Adipocyte (in vitro differentiated cells): Measurements from ENCODE around the gene HOOK2.
A peak's percentile ranks its signal among the peaks of the same experiment; 100 is the strongest.
"Not testable (repeated sequence)": the region's sequence is repeated elsewhere in the genome, so short reads cannot be mapped to it uniquely, and the experiment has no call there.

Experiments used
- DNase-seq: peaks from one replicate; pipeline ENCODE4 v3.0.0-alpha.2; 2015; ENCODE audit warnings: low read depth
- H3K27me3 ChIP-seq: replicated peaks from 2 replicates; pipeline ENCODE4 v1.7.0; 2013; ENCODE audit warnings: mild to moderate bottlenecking, low read length, moderate library complexity; ENCODE audit not compliant: control insufficient read depth, insufficient read depth
- H3K36me3 ChIP-seq: 2 replicates; pipeline ENCODE4 v1.7.0; 2013; ENCODE audit warnings: low read length, mild to moderate bottlenecking, moderate library complexity; ENCODE audit not compliant: control insufficient read depth, insufficient read depth, severe bottlenecking
- H3K4me1 ChIP-seq: 2 replicates; pipeline ENCODE4 v1.7.0; 2013; ENCODE audit warnings: mild to moderate bottlenecking, low read length, moderate library complexity; ENCODE audit not compliant: control insufficient read depth, insufficient read depth
- H3K4me3 ChIP-seq: 2 replicates; pipeline ENCODE4 v1.7.0; 2013; ENCODE audit warnings: mild to moderate bottlenecking, low read length, moderate library complexity
- H3K9ac ChIP-seq: 2 replicates; pipeline ENCODE4 v1.7.0; 2013; ENCODE audit warnings: mild to moderate bottlenecking, low read length, moderate library complexity
- H3K9me3 ChIP-seq: 2 replicates; pipeline ENCODE4 v1.7.0; 2013; ENCODE audit warnings: mild to moderate bottlenecking, low read length, moderate library complexity; ENCODE audit not compliant: control insufficient read depth

Gene HOOK2

DNA sequence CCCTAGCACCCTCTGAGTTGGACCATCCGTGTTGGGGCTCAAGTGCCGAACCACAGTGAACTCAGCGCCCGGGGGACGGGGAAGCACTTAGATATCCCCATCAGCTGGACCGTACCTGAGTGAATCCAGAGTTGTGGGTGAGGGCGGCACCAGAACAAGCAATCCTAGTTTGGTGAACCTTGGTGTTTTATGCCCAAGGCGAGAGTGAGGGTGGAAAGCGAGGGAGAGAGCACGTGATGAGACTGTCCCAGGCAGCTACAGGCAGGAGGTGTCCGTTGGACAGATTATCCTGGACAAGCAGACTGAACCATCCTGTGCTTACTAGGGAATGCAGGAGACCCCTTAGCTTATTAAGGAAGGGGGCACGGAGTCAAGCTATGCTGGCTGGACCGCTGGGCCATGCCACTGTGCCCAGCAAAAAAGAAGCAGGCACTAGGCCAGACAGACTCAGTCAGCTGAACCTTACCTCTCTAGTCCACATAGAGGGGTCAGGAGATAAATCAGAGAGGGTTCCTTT, 37.5 kb downstream of the HOOK2 start:
- Histone ChIP-seq H3K9ac (peak overlapping the region; percentile 93), H3K4me3 (peak overlapping the region; percentile 96), H3K27me3 (no peaks in the 10 kb centered on the region), H3K9me3 (no peaks in the 10 kb centered on the region), H3K4me1 (peaks cover 17% of the 10 kb centered on the region), H3K36me3 (peaks cover 11% of the 10 kb centered on the region)
- DNase-seq: no peak

DNA sequence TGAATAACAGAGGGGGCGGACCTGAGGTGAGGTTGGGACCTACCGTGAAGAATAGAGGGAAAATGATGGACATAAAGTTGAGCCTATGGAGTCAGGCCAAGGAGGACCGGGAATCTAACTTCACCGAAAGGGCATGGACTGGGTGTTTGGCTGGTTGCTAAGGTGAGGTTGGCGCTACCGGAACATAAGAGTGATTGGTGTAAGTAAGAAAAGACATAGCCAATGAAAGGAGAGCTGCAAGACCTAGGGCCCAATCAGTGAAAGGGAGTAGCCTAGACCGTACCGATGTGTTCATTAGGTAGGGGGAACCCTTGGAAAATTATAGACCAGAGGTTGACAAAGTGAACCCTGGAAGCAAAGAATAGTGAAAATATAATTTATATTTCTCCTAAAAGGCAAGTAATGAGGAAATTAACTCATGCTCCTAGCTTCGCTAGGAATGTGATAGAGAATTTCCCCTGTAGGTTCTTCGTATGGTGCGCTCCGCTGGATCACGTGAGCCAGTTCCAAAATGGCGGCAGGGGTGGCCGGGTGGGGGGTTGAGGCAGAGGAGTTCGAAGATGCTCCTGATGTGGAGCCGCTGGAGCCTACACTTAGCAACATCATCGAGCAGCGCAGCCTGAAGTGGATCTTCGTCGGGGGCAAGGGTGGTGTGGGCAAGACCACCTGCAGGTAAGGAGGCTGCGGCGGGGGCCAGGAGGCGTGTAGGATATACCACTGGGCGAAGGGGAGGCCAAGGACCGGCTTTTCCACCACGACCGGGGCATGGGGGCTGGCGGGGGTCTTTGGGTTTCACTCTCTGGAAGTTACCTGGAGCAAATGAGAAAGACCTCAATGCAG, 38.1 kb downstream of the HOOK2 start, which contains the start of gene GET3:
Gene GET3, plus strand, starts transcription at position 503 of the 840 bp plus-strand sequence. Its CDS starts 9 bp downstream, at position 512.
- peak within 1 kb of the TSS; percentile 96 for H3K4me3 ChIP-seq
- peaks cover 22% of the 10 kb centered on the region for H3K4me1 ChIP-seq
- H3K36me3 ChIP-seq: peaks cover 11% of the 10 kb centered on the region
- no peaks in the 10 kb centered on the region for H3K9me3 ChIP-seq
- DNase-seq: peak; percentile 99
- no peaks in the 10 kb centered on the region for H3K27me3 ChIP-seq
- peak within 1 kb of the TSS; percentile 93 for H3K9ac ChIP-seq

- no peaks in the 10 kb centered on the region for H3K9me3 ChIP-seq
- H3K4me1 ChIP-seq: peaks cover 25% of the 10 kb centered on the region
- peak overlapping the region; percentile 92 for H3K4me3 ChIP-seq
- H3K27me3 ChIP-seq: no peaks in the 10 kb centered on the region
- H3K9ac ChIP-seq: peak overlapping the region; percentile 96
- peak; percentile 65 for DNase-seq
- H3K36me3 ChIP-seq: peaks cover 31% of the 10 kb centered on the region
Measured at GRCh38 chr19:12733369-12734214, 41.8 kb downstream of the HOOK2 start.

DNA sequence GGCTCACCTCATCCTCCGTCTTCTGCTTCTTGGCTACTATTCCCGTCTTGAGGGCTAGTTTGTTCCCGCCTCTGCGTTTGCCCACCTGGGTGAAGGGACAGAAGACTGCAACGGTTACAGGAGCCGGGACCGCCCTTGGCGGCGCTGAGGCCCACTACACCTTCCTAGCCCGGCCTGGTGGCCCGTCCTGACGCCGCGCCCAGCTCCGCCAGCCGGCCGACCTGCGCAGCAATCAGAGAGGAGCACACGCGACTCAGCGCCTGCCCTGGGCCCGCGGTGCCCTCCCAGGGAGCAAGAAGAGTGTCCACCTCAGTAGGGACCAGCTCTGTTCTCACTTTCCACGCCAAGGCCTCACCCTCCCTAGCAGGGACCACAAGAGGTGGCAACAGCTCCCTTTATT, 44.0 kb downstream of the HOOK2 start:
- no peaks in the 10 kb centered on the region for H3K9me3 ChIP-seq
- DNase-seq: no peak
- H3K4me3 ChIP-seq: no peak overlapping the region
- peaks cover 15% of the 10 kb centered on the region for H3K4me1 ChIP-seq
- no peaks in the 10 kb centered on the region for H3K27me3 ChIP-seq
- H3K9ac ChIP-seq: no peak overlapping the region
- peaks cover 36% of the 10 kb centered on the region for H3K36me3 ChIP-seq

DNA sequence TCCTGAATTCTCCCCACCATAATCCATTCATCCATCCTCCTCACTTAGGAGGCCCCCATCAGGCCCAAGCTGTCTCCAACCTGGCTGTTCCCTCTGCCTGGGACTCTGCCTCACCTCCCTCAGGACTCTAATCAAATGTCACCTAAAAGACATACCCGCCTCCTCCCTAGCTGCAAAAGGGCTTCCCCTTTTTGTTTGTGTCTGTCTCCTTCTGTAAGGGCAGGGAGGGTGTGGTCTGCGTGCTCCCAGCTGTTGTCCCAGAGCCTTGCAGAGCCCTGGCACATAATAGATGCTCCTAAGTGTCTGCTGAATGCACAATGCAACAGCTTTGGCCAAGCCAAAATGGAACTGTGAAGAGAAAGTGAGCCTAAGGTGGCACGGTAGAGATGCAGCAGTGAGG, 45.3 kb downstream of the HOOK2 start:
- DNase-seq: no peak
- no peak overlapping the region for H3K4me3 ChIP-seq
- peaks cover 15% of the 10 kb centered on the region for H3K4me1 ChIP-seq
- H3K27me3 ChIP-seq: no peaks in the 10 kb centered on the region
- peaks cover 36% of the 10 kb centered on the region for H3K36me3 ChIP-seq
- H3K9me3 ChIP-seq: no peaks in the 10 kb centered on the region
- H3K9ac ChIP-seq: no peak overlapping the region

DNA sequence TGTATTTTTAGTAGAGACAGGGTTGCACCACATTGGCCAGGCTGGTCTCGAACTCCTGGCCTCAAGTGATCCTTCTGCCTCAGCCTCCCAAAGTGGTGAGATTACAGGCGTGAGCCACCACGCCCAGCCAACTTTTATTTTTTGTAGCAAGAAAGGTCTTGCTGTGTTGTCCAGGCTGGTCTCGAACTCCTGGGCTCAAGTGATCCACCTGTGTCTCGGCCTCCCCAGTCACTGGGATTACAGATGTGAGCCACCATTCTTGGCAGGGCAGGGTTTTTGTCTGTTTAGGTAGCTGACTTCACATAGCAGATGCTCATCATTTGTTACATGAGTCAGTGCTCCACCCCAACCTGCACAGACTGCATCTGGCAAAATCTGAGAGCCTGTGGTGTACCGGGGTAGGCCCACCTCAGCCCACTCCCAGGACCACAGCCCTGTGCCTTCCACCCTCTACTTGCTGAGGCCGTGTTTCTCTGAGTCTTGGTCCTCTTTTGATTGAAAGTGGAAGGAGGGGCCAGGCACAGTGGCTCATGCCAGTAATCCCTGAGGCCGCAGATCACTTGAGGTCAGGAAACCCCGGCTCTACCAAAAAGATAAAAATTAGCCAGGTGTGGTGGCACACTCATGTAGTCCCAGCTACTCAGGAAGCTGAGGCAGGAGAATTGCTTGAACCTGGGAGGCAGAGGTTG, 47.5 kb downstream of the HOOK2 start:
- peaks cover 36% of the 10 kb centered on the region for H3K36me3 ChIP-seq

DNA sequence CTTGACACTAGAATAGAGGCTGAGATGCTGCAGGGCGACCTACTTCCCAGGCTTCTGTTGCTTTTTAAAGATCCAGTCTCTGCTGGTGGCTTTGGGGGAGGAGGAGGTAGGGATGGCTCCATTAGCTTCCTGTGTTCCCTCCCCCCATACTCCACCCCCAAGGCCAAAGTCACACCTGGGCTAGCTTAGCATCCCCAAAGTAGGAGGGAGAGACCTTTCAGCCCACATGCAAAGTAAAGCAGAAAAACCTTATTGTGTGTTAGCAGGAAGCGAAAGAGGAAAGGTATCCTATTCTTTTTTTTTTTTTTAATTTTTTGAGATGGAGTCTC, 48.4 kb downstream of the HOOK2 start:
- Histone ChIP-seq H3K9me3 (no peaks in the 10 kb centered on the region), H3K4me3 (no peak overlapping the region)
- no peak for DNase-seq

More for the DNA sequence above, 47.5 kb downstream of the HOOK2 start:
- Histone ChIP-seq H3K9me3 (no peaks in the 10 kb centered on the region), H3K27me3 (no peaks in the 10 kb centered on the region), H3K4me1 (peaks cover 22% of the 10 kb centered on the region), H3K9ac (no peak overlapping the region), H3K4me3 (no peak overlapping the region)
- no peak for DNase-seq

GRCh38 chr19:12725612-12726011, 49.7 kb downstream of the HOOK2 start:
- H3K9me3 ChIP-seq, H3K4me3 ChIP-seq, DNase-seq, H3K9ac ChIP-seq, H3K27me3 ChIP-seq: not testable (repeated sequence)
- peaks cover 26% of the 10 kb centered on the region for H3K36me3 ChIP-seq
- peaks cover 17% of the 10 kb centered on the region for H3K4me1 ChIP-seq

More for the DNA sequence above, 48.4 kb downstream of the HOOK2 start:
- Histone ChIP-seq H3K27me3 (no peaks in the 10 kb centered on the region), H3K36me3 (peaks cover 36% of the 10 kb centered on the region), H3K4me1 (peaks cover 15% of the 10 kb centered on the region), H3K9ac (no peak overlapping the region)

DNA sequence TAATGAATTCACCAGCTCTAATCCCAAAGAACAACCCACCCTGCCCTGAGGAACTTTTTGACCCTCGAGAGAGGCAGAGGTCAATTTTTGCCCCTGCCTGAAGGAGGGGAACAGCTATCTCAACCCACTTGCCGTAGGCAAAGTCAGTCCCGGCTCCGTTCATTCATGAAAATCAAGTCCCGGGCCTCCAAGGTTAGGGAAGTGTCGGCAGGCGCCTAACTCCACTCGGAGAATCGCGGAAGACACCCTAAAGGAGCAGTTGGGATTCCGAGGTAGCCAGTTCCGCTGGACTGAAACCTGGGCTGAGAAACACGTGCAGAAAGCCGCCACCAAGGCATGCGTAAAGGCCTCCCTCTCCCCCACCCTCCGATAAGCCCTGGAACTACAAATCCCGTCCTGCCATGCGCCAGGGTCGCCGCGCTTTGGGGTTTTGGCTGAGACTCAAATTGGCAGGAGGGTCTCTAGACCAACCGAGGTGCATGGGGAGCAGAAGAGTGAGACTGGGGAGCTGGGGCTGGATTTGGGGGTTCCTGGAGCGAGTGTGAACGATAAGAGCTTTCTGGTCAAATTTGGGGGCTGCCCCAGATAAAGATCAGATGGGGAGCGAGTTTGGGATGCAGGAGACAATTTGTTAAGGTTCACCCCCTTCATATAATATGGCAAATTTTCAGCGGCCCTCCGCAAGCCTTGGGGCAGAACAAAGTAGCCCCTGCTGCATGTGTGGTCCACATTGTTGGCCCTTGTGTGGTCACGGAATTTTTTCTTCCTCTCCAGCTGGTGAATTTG, 51.5 kb downstream of the HOOK2 start, which contains the start of gene TNPO2:
Gene TNPO2, minus strand, starts transcription at position 292 of the 786 bp plus-strand sequence. CDS start 2,955 bp downstream, outside the sequence.
- peaks cover 12% of the 10 kb centered on the region for H3K36me3 ChIP-seq
- no peaks in the 10 kb centered on the region for H3K27me3 ChIP-seq
- H3K9me3 ChIP-seq: no peaks in the 10 kb centered on the region
- H3K4me3 ChIP-seq: peak within 1 kb of the TSS; percentile 97
- peaks cover 29% of the 10 kb centered on the region for H3K4me1 ChIP-seq
- peak; percentile 70 for DNase-seq
- peak within 1 kb of the TSS; percentile 99 for H3K9ac ChIP-seq

- Histone ChIP-seq H3K36me3 (peaks cover 12% of the 10 kb centered on the region), H3K4me3 (peak overlapping the region; percentile 97), H3K9ac (peak overlapping the region; percentile 99), H3K9me3 (no peaks in the 10 kb centered on the region), H3K4me1 (peaks cover 34% of the 10 kb centered on the region), H3K27me3 (no peaks in the 10 kb centered on the region)
- peak; percentile 27 for DNase-seq
Measured at GRCh38 chr19:12723381-12723640, 52.0 kb downstream of the HOOK2 start.
